Coronary artery (tissue), 2 donors: Measurements from ENCODE around the gene SLC25A51.
A peak's percentile ranks its signal among the peaks of the same experiment; 100 is the strongest.
"Not testable (repeated sequence)": the region's sequence is repeated elsewhere in the genome, so short reads cannot be mapped to it uniquely, and the experiment has no call there.

ENCODE experiments used
- DNase-seq: peaks from one replicate; pipeline ENCODE4 v3.0.0-alpha.2; 2017; ENCODE audit warnings: low spot score
- H3K27ac ChIP-seq, 2 donors: fragments of 200-600 bp; sonication (generic); one replicate each; pipeline ENCODE4 v1.5.1; 2016 to 2019
- H3K4me3 ChIP-seq: fragments of 200-600 bp; sonication (generic); 2 replicates; pipeline ENCODE4 v1.5.1; 2016; ENCODE audit warnings: mild to moderate bottlenecking, moderate library complexity
- CTCF ChIP-seq: fragments of 200-600 bp; sonication (generic); IDR thresholded peaks from one replicate; pipeline ENCODE4 v1.5.1; 2019; ENCODE audit warnings: antibody characterized with exemption

SLC25A51 gene

GRCh38 chr9:37915911-37916470 is 12.1 kb upstream of the SLC25A51 start:
- Histone ChIP-seq H3K4me3 (no peak overlapping the region), H3K27ac (peak overlapping the region in 1 of 2 donors; percentile 43)
- no peak for TF ChIP-seq CTCF
- no peak for DNase-seq

GRCh38 chr9:37914701-37915358 is 10.9 kb upstream of the SLC25A51 start:
- no peak overlapping the region for H3K4me3 ChIP-seq
- DNase-seq, result peak; percentile 63

GRCh38 chr9:37914154-37914551 is 10.2 kb upstream of the SLC25A51 start:
- Histone ChIP-seq H3K4me3 (no peak overlapping the region), H3K27ac (no peak overlapping the region)
- no peak for DNase-seq
- TF ChIP-seq CTCF, result no peak

More at GRCh38 chr9:37914701-37915358, 10.9 kb upstream of the SLC25A51 start:
- no peak for TF ChIP-seq CTCF
- no peak overlapping the region for H3K27ac ChIP-seq

GRCh38 chr9:37913480-37914153 is 9.7 kb upstream of the SLC25A51 start:
- TF ChIP-seq CTCF, result peak; percentile 97
- Histone ChIP-seq H3K27ac (no peak overlapping the region), H3K4me3 (no peak overlapping the region)
- DNase-seq, result peak; percentile 76

DNA sequence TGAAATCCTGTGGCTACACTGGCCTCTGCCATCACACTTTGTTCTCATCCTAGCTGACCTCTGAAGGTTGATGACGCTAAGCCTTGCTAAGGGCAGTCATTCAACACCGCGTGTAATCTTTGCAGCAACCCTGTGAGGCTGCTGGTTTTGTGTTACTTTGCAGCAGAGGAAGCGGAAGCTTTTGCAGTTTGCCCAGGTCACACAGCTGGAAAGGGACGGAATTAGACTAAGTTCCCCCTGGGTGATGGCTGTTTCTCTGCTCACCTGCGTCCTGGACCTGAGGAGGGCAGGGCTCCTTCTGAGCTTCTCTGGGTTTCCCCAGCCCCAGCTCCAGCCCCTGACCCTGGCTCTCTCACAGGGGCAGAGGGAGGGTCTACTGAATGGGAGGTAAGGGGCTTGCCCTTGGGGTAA is 7.3 kb upstream of the SLC25A51 start:
- Histone ChIP-seq H3K4me3 (no peak overlapping the region), H3K27ac (no peak overlapping the region)
- peak; percentile 64 for DNase-seq
- TF ChIP-seq CTCF, result no peak

GRCh38 chr9:37910271-37910670 is 6.3 kb upstream of the SLC25A51 start:
- H3K27ac ChIP-seq, result no peak overlapping the region
- H3K4me3 ChIP-seq, result no peak overlapping the region
- peak; percentile 17 for DNase-seq
- no peak for TF ChIP-seq CTCF

DNA sequence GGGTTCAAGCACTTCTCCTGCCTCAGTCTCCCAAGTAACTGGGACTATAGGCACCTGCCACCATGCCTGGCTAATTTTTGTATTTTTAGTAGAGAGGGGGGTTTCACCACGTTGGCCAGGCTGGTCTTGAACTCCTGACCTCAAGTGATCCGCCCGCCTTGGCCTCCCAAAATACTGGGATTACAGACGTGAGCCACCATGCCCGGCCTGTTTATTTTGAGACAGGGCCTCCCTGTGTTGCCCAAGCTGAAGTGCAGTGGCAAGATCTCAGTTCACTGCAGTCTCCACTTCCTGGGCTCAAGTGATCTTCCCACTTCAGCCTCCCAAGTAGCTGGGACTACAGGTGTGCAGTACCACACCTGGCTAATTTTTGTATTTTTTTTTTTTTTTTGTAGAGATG is 5.9 kb upstream of the SLC25A51 start:
- peak; percentile 28 for DNase-seq
- H3K4me3 ChIP-seq, result not testable (repeated sequence)

More for the DNA sequence above, 5.9 kb upstream of the SLC25A51 start:
- not testable (repeated sequence) for H3K27ac ChIP-seq
